ENCODE measurements around the gene EML5. TPM values are rescaled to one million over a fixed set of nuclear protein-coding genes. Genes with fewer than 3 reads are reported as not detected.

EML5 gene
- total RNA-seq, 4 donors from 2014 or later: 0.42 to 3.3 (median 1.2) TPM

DNA sequence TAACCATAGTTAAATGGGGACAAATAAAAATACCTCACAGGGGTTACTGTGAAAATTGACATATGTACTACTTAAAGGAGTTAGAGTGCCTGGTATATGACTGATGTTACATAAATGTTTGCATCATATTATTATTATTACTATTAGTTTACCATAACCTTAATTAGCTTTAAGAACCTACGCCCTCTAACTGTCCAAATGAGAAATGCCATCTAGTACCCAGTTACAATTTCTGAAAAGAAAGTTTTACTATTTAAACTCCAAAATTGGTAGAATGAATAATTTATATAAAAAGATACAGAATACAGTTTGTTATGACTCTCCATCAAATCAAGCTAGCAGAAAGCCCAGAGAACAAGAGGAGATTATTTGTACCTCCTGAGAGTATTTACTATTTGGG, 42.3 kb downstream of the EML5 start:
- 88% methylated on average over 1 of the region's 1 CpG for WGBS
- no peak for TF ChIP-seq EP300 (IDR thresholded peaks at IDR 0.05)
- TF ChIP-seq POLR2AphosphoS5 (IDR thresholded peaks at IDR 0.05): no peak
- TF ChIP-seq POLR2A (IDR thresholded peaks at IDR 0.05): no peak
- no peak for TF ChIP-seq CTCF (IDR thresholded peaks at IDR 0.05)
- Histone ChIP-seq H3K36me3 (no peaks in the 10 kb centered on the region), H3K4me1 (no peaks in the 10 kb centered on the region), H3K4me3 (no peak overlapping the region), H3K9me3 (no peaks in the 10 kb centered on the region), H3K27ac (no peak overlapping the region), H3K27me3 (no peaks in the 10 kb centered on the region)
- no peak for DNase-seq (ENCODE audit: low spot score in 2 of 2)

DNA sequence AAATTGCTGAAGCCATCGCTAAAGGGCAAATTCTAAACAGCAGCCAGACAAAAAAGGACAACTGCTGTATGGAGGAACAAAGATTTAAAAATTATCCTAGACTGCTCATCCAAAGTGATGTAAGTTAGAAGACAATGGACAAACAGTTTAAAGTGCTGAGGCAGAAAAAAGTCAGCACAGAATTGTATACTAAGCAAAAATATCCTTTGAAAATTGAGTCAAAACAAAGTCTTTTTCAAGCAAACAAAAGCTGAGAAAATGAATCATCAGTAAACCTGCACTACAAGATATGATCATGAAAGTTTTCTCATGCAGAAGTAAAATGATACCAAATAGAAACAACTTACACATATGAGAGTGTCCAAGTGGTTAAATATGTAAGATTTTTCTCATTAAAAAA, 43.6 kb downstream of the EML5 start:
- DNase-seq (ENCODE audit: low spot score in 2 of 2): no peak
- H3K36me3 ChIP-seq: no peaks in the 10 kb centered on the region
- no peak for TF ChIP-seq POLR2AphosphoS5 (IDR thresholded peaks at IDR 0.05)
- TF ChIP-seq EP300 (IDR thresholded peaks at IDR 0.05): no peak
- no peak for TF ChIP-seq CTCF (IDR thresholded peaks at IDR 0.05)
- 52% methylated on average over 1 of the region's 1 CpG for WGBS
- H3K4me1 ChIP-seq: no peaks in the 10 kb centered on the region
- no peaks in the 10 kb centered on the region for H3K27me3 ChIP-seq
- H3K4me3 ChIP-seq: no peak overlapping the region
- H3K9me3 ChIP-seq: no peaks in the 10 kb centered on the region
- no peak overlapping the region for H3K27ac ChIP-seq

- WGBS: 88% methylated on average over 1 of the region's 1 CpG
- Histone ChIP-seq H3K9me3 (no peaks in the 10 kb centered on the region), H3K4me3 (no peak overlapping the region), H3K27me3 (no peaks in the 10 kb centered on the region), H3K4me1 (no peaks in the 10 kb centered on the region), H3K27ac (no peak overlapping the region), H3K36me3 (no peaks in the 10 kb centered on the region)
- no peak for TF ChIP-seq POLR2AphosphoS5 (IDR thresholded peaks at IDR 0.05)
- TF ChIP-seq POLR2A (IDR thresholded peaks at IDR 0.05): no peak
- TF ChIP-seq EP300 (IDR thresholded peaks at IDR 0.05): no peak
- TF ChIP-seq CTCF (IDR thresholded peaks at IDR 0.05): no peak
- no peak for DNase-seq (ENCODE audit: low spot score in 2 of 2)
Measured at GRCh38 chr14:88748288-88748687, 44.5 kb downstream of the EML5 start.

- no peak overlapping the region for H3K4me3 ChIP-seq
- no peak overlapping the region for H3K27ac ChIP-seq
- no peak for DNase-seq (ENCODE audit: low spot score in 2 of 2)
- H3K36me3 ChIP-seq: no peaks in the 10 kb centered on the region
- H3K9me3 ChIP-seq: no peaks in the 10 kb centered on the region
- no peaks in the 10 kb centered on the region for H3K4me1 ChIP-seq
- no peak for TF ChIP-seq POLR2AphosphoS5 (IDR thresholded peaks at IDR 0.05)
- TF ChIP-seq EP300 (IDR thresholded peaks at IDR 0.05): no peak
- no peak for TF ChIP-seq POLR2A (IDR thresholded peaks at IDR 0.05)
- no peak for TF ChIP-seq CTCF (IDR thresholded peaks at IDR 0.05)
- 56% methylated on average over 1 of the region's 1 CpG for WGBS
- no peaks in the 10 kb centered on the region for H3K27me3 ChIP-seq
Measured at GRCh38 chr14:88746052-88746451, 46.7 kb downstream of the EML5 start.

DNA sequence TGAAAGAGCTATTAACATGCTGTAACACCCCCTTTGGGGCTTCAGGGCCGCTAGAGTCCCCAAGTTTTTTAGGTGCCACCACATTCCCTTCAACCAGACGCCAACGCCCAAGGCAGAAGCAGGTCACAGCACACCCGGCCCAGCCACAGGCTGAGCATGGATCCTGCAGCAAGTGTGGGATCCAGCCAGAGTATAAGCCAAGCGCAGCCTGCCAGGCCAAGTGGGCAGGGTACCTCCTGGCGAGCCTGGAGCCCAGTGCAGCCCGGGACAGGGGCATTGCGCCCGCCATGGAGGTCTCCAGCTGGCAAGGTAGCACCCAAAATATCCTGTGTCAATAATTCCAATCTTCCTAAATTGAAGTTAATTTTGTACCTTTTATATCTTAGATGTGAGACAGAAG, 55.5 kb downstream of the EML5 start:
- H3K4me3 ChIP-seq: no peak overlapping the region
- no peaks in the 10 kb centered on the region for H3K27me3 ChIP-seq
- H3K9me3 ChIP-seq: no peaks in the 10 kb centered on the region
- no peak overlapping the region for H3K27ac ChIP-seq
- no peaks in the 10 kb centered on the region for H3K4me1 ChIP-seq
- H3K36me3 ChIP-seq: no peaks in the 10 kb centered on the region
- WGBS: 92% methylated on average over 9 of the region's 9 CpGs
- no peak for DNase-seq (ENCODE audit: low spot score in 2 of 2)
- TF ChIP-seq POLR2AphosphoS5 (IDR thresholded peaks at IDR 0.05): no peak
- no peak for TF ChIP-seq POLR2A (IDR thresholded peaks at IDR 0.05)
- no peak for TF ChIP-seq EP300 (IDR thresholded peaks at IDR 0.05)
- TF ChIP-seq CTCF (IDR thresholded peaks at IDR 0.05): no peak
